ENCODE results near the gene ETFA.

Gene ETFA

DNA sequence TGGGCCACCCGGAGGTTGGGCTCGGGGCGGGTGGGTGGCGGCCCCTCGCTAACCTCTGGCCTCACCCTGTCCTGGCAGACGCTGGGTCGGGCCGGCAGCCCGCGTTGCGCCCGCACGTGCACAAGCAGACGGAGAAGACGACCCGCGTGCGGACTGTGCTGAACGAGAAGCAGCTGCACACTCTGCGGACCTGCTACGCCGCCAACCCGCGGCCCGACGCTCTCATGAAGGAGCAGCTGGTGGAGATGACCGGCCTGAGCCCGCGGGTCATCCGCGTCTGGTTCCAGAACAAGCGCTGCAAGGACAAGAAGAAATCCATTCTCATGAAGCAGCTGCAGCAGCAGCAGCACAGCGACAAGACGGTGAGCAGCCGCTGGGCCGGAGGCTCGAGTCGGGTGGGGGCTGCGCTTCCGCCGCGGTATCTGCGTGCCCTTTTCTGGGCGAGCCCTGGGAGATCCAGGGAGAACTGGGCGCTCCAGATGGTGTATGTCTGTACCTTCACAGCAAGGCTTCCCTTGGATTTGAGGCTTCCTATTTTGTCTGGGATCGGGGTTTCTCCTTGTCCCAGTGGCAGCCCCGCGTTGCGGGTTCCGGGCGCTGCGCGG, 29.0 kb upstream of the ETFA start:
- peak; percentile 68 for DNase-seq

GRCh38 chr15:76339305-76340197, 28.3 kb upstream of the ETFA start:
- peak; percentile 56 for DNase-seq

DNA sequence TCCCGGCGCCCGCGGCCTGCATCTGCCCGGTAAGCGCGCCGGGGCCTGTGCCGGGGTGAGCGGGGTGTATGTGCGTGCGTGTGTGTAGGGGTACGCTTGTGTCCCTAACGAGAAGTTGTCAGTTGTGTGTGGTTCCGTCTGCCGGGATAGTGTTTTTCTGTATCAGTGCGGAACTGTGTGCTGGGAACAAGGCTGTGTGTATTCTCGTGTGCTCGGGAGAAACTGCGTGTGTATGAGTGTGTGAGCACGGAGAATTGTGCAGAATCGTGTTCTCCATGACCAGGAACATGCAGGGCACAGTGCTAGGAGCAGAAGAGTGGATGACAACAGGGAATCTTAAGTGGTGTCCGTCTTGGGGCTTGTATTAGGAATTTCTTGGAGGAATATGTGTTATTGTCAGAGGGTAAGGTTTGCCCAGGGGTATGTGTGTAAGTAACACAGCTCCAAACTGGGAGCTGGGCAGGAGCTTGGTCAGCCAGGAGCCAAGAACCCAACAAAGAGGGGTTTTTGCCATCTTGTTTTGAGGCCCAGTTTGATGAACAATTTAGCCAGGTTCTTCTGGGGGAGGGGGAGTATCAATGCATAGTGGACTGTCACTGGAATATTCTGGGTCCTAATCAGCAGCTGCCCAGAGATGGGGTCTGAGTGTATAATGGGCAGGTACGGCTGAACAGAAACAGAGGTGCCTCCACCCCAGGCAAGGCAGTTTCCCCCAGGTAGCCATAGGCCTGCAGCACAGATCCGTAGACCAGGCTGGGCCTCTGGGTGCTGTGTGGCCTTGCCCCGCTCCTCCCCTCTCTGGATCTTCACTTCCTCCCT, 27.4 kb upstream of the ETFA start:
- DNase-seq, result no peak

GRCh38 chr15:76337696-76338485, 26.6 kb upstream of the ETFA start:
- DNase-seq, result peak; percentile 33

- peak; percentile 24 for DNase-seq
Observed at GRCh38 chr15:76337059-76337695, 25.9 kb upstream of the ETFA start.

DNA sequence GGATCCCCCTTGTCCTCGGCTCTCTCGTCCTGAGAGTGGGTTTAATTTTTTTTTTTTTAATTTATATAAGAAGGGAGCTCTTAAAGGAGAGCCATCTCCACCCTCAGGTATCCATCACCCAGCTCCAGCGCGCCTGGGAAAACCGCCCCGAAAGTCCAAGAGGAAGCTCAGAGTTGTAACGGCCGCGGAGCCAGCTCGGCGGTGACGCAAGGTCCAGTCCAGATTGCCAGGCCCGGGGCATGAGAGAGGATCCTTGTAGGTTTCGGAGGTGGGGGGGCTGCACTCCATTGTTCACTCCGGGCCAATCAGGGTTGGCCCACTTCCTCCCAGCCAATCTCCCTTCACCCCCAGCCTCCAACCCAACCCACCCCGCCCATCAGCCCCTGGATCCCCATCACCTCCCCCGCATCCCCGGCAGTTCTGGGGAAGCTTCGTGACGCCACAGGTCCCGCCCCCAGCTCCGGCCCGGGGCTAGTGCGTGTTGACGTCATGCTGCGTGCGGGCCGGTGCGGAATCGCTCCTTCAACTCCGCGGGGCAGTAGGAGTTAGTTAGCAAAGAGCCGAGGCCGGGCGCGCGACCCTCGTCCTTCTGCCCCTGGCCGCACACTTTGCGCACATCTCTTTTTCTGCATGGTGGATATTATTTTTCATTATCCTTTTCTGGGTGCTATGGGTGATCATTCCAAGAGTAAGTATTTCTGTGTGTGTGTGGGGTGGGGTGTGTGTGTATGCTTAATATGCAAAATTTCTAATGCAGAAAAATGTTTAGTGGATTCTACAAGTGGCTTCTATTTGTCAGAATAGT, 25.2 kb upstream of the ETFA start, which contains the start of gene ISL2:
ISL2 (plus strand) TSS at position 520 of the 805 bp plus-strand sequence; CDS start at position 631, 111 bp downstream.
- peak; percentile 48 for DNase-seq

DNA sequence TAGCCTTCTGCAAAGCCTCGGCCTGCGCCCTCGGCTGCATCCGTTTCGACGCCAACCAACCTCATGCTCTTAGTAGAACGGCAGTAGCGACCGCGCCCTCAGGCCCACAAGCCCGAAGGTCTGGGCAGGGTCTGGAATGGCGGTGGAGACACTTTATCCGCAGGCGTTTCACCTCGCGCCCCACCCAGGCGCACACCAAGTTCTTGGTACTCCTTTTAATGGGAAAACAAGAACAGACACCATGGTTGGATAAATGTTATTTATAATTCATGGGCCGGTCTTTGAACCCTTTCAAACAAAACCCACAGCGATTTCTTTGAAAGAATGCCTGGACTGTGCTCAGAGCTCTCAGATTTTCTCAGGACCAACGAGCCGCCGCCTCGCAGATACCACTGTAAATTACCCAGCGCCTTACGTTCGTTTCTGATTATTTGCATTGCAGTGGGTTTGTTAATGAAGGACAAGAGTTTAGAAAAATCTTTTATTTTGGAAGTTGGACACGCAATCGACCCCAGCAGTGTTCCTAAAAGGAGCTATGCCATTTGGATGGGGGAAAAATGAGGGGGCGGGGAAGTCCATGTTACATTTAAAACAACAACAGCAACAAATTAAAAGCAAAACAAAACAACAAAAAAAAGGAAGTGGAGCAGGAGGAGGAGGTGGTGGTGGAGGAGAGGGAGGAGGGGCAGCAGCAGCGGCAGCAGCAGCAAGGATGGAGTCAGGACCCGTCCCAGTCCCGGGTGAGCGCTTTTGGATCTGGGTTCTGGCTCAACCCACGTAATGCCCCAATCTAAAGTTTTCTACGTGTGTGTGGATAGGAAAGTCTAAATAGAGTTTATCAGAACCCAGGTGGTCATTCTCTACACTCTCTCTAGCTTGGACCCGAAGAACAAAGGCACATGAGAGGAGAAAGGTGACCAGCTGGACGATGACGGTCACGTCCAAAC, 24.3 kb upstream of the ETFA start:
- peak; percentile 41 for DNase-seq

DNA sequence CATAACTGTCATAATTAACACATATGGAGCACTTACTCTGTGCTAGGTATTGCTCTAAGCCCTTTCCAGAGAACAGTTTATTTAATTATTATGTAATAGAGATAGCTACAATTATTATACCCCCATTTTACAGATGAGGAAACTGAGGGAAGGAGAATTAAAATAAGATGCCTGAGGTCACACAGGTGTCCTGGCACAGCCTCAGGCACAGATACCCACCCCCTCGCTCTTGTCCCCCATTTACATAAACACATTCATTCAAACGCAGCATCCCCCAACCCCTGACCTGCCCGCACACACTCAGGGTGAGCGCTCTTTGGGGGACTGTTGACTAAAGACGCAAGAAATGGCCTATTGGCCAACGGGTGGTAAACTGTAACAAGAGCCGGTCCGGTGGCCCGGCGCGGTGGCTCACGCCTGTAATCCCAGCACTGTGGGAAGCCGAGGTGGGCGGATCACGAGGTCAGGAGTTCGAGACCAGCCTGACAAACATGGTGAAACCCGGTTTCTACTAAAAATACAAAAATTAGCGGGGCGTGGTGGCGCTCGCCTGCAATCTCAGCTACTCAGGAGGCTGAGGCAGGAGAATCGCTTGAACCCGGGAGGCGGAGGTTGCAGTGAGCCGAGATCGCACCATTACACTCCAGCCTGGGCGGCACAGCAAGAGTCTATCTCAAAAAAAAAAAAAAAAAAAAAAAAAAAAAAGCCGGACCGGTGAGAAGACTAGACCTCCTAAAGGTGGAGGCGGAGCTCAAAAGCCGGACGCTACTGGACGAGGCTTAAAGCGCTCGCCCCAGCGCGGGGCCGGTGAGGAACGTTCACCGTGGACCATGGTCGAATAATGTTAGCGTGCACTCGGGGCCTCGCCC, 23.4 kb upstream of the ETFA start:
- DNase-seq, result no peak

DNA sequence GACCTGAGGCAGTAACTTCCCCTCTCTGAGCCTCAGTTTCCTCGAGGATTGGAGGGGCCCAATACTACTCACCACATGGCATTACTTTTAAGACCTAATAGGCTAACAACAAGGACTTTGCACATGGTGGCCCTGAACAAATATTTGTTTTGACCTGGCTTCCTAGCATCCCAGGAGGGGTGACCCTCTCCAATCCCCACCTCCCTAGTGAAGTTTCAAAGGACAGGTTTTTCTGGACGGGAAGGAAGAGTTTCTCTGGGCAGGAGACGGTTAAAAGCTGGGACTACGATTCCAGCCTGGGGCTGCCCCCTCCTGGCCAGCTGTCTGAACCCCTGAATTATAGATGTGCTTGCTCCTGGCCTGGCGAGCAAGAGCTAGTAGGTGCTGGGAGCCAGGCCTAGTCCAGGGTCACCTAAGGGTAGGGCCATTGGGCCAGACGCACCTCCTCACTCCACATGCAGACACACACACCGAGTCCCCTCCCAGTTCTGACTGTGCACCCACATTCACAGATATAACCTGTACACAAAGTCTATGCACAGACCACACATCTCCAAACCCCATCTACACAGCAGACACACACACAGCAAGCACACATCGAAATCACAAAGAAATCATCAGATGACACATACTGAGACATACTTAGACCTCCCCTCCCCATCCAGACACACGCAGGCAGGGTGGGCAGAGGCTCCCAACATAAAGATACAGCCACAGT, 22.6 kb upstream of the ETFA start:
- no peak for DNase-seq

DNA sequence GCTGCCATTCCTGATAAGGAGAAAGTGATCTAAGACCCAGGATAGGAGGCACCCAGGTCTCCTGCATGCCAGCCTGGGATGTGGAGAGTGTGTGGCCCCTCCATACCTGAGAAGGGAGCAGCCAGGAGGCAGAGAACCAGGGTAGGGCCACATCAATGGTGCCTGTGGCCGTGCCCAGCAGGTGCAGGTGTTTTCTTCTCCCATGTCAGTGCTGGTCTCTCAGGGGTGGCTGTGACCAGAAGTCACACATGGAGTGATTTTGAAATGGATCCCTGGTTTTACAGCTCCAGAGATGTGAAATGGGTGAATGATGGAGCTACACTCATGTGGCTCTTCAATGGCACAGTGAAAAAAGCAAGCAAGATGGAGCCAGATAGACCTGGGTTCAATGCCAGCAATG, 22.0 kb upstream of the ETFA start:
- no peak for DNase-seq

DNA sequence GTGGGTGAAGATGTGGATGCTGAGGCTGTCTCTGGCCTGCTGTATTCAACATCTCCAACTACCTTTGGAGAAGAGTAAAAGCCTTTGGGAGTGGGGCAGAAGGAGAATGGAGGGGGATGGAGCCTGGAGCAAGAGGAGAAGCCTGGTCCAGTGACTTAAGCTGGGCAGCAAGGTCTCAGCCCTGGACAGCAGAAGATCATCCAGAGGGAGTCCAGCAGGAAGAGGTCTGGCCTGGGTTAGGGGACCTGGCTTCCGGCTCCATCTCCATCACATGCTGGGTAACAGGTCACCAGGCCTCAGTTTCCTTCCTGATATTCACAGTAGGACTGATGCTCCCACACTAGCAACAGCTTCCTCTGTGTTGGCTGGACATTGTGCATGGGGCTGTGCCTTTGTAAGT, 21.5 kb upstream of the ETFA start:
- no peak for DNase-seq

GRCh38 chr15:76330080-76330680, 18.9 kb upstream of the ETFA start:
- DNase-seq, result no peak

DNA sequence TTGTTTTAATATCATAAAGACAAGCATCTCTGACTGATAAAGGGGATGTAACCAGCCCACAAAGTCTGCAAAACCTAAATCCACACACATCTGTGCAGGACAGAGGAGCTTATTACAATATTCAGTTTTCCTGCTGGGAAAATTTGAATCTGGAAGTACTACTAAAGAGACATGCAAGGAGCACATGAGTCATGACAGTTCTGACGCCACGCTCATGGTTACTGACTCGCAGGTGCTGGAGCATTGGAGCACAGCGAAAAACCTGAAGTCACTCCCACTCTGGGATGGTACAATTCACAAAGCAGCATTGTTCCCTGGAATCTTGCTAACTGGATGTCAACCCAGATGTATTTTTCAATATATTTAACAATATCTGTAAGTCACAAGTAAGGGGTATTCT, 17.7 kb upstream of the ETFA start:
- no peak for DNase-seq

- DNase-seq, result no peak
Observed at GRCh38 chr15:76328106-76328696, 16.9 kb upstream of the ETFA start.

DNA sequence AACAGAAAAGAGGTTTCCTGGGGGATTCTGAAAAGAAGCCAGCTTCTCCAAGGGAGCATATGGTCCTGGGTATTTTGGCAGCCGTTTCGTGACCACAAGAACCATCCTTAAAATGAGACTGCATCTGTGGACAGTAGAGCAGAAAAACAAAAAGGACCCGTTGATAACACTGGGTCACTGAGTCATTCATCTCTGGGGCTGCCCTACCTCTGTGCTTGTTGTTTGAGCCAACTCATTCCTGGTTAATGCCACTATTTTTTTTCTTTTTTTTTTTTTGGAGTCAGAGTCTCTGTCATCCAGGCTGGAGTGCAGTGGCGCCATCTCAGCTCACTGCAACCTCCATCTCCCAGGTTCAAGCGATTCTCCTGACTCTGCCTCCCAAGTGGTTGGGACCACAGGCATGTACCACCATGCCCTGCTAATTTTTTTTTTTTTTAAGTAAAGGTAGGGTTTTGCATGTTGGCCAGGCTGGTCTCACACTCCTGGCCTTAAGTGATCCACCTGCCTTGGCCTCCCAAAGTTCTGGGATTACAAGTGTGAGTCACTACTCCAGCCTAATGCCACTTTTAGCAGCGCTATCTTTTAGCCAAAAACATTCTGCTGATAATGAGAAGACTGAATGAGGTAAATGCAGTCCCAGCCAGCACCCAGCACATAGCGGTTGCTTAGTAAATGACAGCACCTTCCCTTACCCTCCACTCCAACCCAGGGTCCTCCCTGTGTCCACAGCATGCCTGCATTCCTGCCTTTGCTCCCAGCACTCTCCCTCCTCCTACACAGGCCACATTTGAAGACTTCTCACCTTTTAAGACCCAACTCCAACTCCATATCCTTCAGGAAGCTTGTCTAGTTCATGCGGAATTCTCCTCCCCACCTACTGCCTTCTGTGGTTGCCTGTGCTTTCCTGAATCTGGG, 16.2 kb upstream of the ETFA start:
- DNase-seq, result no peak

GRCh38 chr15:76325704-76326103, 14.4 kb upstream of the ETFA start:
- no peak for DNase-seq
